VCaP (cell line): ENCODE data around the gene TXNDC11.

Experiments
- H3K27ac ChIP-seq: fragments of 450-650 bp; 2 replicates; pipeline ENCODE4 v1.5.1; 2017
- CTCF ChIP-seq: fragments of 450-650 bp; conservative IDR thresholded peaks from 2 replicates; pipeline ENCODE4 v1.5.1; 2017; ENCODE audit warnings: mild to moderate bottlenecking, moderate library complexity

TXNDC11 gene

GRCh38 chr16:11696266-11697012 lies 46.2 kb downstream of the TXNDC11 start:
- H3K27ac ChIP-seq = no peak overlapping the region
- TF ChIP-seq CTCF = no peak

- no peak for TF ChIP-seq CTCF
- H3K27ac ChIP-seq = no peak overlapping the region
These were observed 50.0 kb downstream of the TXNDC11 start for GRCh38 chr16:11692651-11693050.

- H3K27ac ChIP-seq = no peak overlapping the region
- TF ChIP-seq CTCF = no peak
These were observed 50.5 kb downstream of the TXNDC11 start for GRCh38 chr16:11692171-11692570.

- H3K27ac ChIP-seq = no peak overlapping the region
- no peak for TF ChIP-seq CTCF
These were observed 50.9 kb downstream of the TXNDC11 start for GRCh38 chr16:11691771-11692170.

GRCh38 chr16:11691235-11691634 lies 51.4 kb downstream of the TXNDC11 start:
- TF ChIP-seq CTCF = no peak
- peak overlapping the region; percentile 54; the same call in 1 of the 2 replicates for H3K27ac ChIP-seq

GRCh38 chr16:11689031-11689840 lies 53.4 kb downstream of the TXNDC11 start:
- TF ChIP-seq CTCF = no peak
- peak overlapping the region; percentile 54 for H3K27ac ChIP-seq

- no peak for TF ChIP-seq CTCF
- no peak overlapping the region for H3K27ac ChIP-seq
These were observed 54.2 kb downstream of the TXNDC11 start for GRCh38 chr16:11688520-11688886.
